GM12874 (cell line): ENCODE data around the gene CACNB2.

ENCODE experiments used
- TF ChIP-seq, protein P1 (sequence below): IDR thresholded peaks from 2 replicates; pipeline ENCODE4 v1.5.1; 2011; ENCODE audit warnings: low read depth, mild to moderate bottlenecking, control low read depth, low read length, moderate library complexity; ENCODE audit not compliant: insufficient read depth

The CACNB2 gene

DNA sequence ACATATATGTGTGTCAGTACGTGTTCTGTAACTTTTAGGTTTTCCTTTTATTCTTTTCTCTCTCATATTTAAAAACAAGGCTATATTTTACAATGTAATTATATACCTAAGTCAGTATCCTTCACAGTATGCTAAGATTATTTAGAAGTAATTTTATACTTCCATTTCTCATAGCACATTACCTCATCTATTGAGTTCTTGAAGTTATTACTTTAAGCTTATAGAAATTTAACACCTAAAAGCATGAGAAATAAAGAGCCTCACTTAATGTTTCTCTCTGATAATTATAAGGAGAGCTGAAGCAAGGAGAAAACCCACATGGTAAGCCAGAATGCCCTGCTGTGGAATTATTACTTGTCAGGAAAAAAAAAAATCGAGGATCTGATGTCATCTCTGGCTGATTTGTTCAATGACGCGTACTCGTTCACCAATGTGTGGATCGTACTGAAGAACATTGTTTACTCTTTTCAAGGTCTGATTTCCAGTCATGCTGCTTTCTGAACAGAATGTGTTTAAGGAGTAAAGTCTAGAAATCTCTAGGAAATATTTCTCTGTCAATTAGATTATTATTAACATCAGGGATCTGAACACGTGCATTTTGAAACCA is 21.9 kb downstream of the CACNB2 start:
- TF ChIP-seq, protein P1, sequence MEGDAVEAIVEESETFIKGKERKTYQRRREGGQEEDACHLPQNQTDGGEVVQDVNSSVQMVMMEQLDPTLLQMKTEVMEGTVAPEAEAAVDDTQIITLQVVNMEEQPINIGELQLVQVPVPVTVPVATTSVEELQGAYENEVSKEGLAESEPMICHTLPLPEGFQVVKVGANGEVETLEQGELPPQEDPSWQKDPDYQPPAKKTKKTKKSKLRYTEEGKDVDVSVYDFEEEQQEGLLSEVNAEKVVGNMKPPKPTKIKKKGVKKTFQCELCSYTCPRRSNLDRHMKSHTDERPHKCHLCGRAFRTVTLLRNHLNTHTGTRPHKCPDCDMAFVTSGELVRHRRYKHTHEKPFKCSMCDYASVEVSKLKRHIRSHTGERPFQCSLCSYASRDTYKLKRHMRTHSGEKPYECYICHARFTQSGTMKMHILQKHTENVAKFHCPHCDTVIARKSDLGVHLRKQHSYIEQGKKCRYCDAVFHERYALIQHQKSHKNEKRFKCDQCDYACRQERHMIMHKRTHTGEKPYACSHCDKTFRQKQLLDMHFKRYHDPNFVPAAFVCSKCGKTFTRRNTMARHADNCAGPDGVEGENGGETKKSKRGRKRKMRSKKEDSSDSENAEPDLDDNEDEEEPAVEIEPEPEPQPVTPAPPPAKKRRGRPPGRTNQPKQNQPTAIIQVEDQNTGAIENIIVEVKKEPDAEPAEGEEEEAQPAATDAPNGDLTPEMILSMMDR = no peak

- TF ChIP-seq, protein P1 = no peak
Observed at GRCh38 chr10:18164093-18164492, 23.9 kb downstream of the CACNB2 start.

DNA sequence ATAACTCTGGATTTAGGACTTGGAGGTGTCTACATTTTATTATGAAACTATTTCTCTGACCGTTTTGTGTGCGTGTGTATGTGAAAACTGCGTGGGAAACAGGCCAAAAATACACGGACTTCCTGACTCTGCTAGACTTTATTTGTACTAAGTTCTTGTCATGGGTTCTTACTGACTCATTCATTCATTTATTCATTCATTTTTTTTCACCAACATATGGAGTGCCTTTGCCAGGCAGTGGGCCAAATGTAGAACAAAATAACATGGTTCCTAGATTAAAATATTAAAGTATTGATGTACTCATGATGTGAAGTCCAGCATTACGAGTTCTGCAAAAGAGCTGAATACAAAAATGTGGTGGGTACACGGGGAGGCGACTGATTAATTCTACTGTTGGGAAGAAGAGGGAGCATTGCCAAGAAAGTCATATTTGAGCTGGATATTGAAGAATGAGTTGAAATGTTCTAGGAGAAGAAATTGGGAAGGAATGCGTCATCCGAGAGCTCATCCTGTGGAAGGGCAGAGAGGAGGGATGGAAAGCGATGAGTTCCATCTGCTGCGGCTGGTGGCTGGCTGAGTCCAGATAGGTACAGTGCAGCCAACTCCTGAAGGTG is 24.6 kb downstream of the CACNB2 start:
- TF ChIP-seq, protein P1 = no peak

DNA sequence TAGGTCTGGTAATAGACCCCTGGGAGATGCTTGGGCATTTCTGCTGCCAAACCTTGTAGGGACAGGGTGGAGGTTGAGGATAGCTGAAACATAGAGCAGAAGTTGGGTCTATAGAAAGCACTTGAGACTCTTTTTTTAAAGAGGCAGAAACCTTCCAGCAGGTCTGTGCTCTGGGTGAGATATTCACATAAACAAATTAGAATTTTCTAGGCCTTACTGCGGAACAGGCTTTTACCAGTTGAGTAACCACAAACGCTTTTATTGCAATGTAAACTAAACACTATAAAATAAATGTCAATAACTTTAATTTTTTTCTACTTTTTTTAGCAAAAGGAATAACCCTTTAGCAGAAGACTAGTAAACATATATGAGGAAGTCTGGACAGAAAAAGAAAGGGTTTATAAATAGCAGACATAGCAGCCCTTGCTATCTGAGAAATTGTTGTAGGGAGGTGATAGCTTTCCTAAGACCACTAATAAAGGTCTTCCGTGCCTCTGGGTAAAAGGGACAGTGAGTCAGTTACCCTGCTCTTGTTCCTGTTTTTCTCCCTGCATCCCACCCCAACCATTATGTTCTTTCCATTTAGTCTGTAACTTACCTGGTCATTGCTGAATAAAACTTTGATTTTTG is 38.7 kb downstream of the CACNB2 start:
- TF ChIP-seq, protein P1 = no peak

- TF ChIP-seq, protein P1 = no peak
Observed at GRCh38 chr10:18179891-18180290, 39.7 kb downstream of the CACNB2 start.

DNA sequence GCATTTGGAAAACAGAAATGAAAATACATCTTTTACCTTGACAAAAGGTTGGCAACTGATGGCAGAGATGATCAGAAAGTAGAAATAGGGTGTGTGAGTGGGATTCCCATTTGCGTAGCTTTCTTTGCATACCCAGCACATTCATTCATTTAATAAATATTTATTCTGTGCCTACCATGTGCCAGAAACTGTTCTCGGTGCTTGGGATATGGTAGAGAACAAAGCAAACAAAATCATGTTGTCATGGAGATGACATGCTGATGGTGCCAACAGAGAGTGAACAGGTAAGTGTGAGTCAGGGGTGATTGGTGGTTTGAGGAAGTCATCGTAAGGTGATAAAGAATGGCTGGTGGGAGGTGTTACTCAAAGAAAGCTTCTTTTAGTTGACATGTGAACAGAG is 45.4 kb downstream of the CACNB2 start:
- TF ChIP-seq, protein P1 = no peak

DNA sequence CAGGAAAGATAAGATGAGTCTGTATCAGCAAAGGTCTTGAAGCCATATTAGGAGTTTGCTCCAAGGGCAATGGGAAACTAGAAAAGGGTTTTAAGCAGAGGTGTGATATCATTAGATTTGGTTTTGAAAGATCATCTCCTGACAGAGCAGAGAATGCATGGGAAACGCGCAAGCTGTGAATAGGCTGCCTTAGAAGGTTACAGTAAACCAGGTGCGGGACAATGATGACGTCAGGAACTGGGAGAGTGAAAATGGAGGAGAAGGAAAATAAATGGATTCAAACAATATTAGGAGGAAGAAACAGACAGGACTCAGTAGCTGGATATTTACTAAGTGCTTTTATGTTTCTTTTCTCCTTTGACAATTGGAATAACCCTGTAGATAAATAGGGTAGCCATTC is 50.6 kb downstream of the CACNB2 start:
- TF ChIP-seq, protein P1 = no peak
